IMR-90 (cell line): ENCODE results near the gene KCNAB2. TPM values are rescaled to one million over a fixed set of nuclear protein-coding genes. Genes with fewer than 3 reads are reported as not detected.

ENCODE experiments used
- ATAC-seq: fragments of 200-7000 bp; cut with Tn5 transposase; 2 replicates; pipeline ENCODE4 v1.9.1; 2020; ENCODE audit warnings: low read depth, mild to moderate bottlenecking, moderate library complexity
- BruUV-seq: library from RNA; stranded (reverse); fragments of 400-500 nt; replicated peaks from 2 replicates; lab custom pipeline; 2021; lab: Mats Ljungman, UMichigan
- CTCF ChIA-PET: fragments of 300-600 bp; formaldehyde crosslinking; extraction: SDS; loops from one replicate; lab custom pipeline; 2021; ENCODE audit warnings: antibody characterized with exemption; lab: Yijun Ruan, JAX
- POLR2A ChIA-PET: fragments of 300-600 bp; sonication (Branson Sonifier 250); formaldehyde crosslinking; loops from one replicate; lab custom pipeline; 2022; ENCODE audit warnings: antibody characterized with exemption; ENCODE audit not compliant: unreplicated experiment; lab: Charles Lee
- DNase-seq: peaks from one replicate; pipeline ENCODE4 v3.0.0; 2013
- H2AFZ ChIP-seq: replicated peaks from 2 replicates; pipeline ENCODE3; 2013; ENCODE audit warnings: low read length, mild to moderate bottlenecking; ENCODE audit not compliant: poor library complexity
- H2AK5ac ChIP-seq: 2 replicates; pipeline ENCODE4 v1.6.1; 2013; ENCODE audit warnings: low read depth, low read length, inconsistent platforms
- H2AK9ac ChIP-seq: replicated peaks from 2 replicates; pipeline ENCODE3; 2013; ENCODE audit warnings: mild to moderate bottlenecking, low read depth, low read length, moderate library complexity; ENCODE audit not compliant: poor library complexity
- H2BK120ac ChIP-seq: 2 replicates; pipeline ENCODE4 v1.6.1; 2013; ENCODE audit warnings: low read depth, low read length, inconsistent platforms
- H2BK15ac ChIP-seq: 3 replicates; pipeline ENCODE4 v1.6.1; 2013; ENCODE audit warnings: low read depth, low read length, inconsistent platforms
- H2BK20ac ChIP-seq: 2 replicates; pipeline ENCODE4 v1.6.1; 2013; ENCODE audit warnings: low read depth, mild to moderate bottlenecking, inconsistent platforms, low read length, moderate library complexity
- H2BK5ac ChIP-seq: 2 replicates; pipeline ENCODE4 v1.6.1; 2013; ENCODE audit warnings: mild to moderate bottlenecking, low read depth, low read length, inconsistent platforms; ENCODE audit not compliant: poor library complexity, severe bottlenecking
- H3K14ac ChIP-seq: replicated peaks from 2 replicates; pipeline ENCODE4 v1.6.1; 2013; ENCODE audit warnings: low read depth, low read length, inconsistent platforms
- H3K18ac ChIP-seq: 2 replicates; pipeline ENCODE4 v1.6.1; 2013; ENCODE audit warnings: low read depth, low read length, control low read depth
- H3K23ac ChIP-seq: 2 replicates; pipeline ENCODE4 v1.6.1; 2013; ENCODE audit warnings: low read depth, low read length, inconsistent platforms
- H3K27ac ChIP-seq: 2 replicates; pipeline ENCODE4 v1.5.1; 2013; ENCODE audit warnings: mild to moderate bottlenecking, control low read depth, low read length; ENCODE audit not compliant: insufficient read depth
- H3K27me3 ChIP-seq: 2 replicates; pipeline ENCODE4 v1.6.1; 2013; ENCODE audit warnings: low read length; ENCODE audit not compliant: control insufficient read depth, insufficient read depth
- H3K36me3 ChIP-seq: 2 replicates; pipeline ENCODE4 v1.6.1; 2013; ENCODE audit warnings: low read length, mixed read lengths; ENCODE audit not compliant: control insufficient read depth, insufficient read depth
- H3K4ac ChIP-seq: 2 replicates; pipeline ENCODE4 v1.6.1; 2013; ENCODE audit warnings: low read depth, low read length, inconsistent platforms
- H3K4me1 ChIP-seq: 2 replicates; pipeline ENCODE4 v1.6.1; 2013; ENCODE audit warnings: low read length, mixed read lengths; ENCODE audit not compliant: control insufficient read depth, insufficient read depth
- H3K4me2 ChIP-seq: 2 replicates; pipeline ENCODE4 v1.6.1; 2013; ENCODE audit warnings: low read depth, mild to moderate bottlenecking, control low read depth, low read length, moderate library complexity
- H3K4me3 ChIP-seq: 2 replicates; pipeline ENCODE4 v1.5.1; 2013; ENCODE audit warnings: low read depth, mild to moderate bottlenecking, control low read depth, low read length, moderate library complexity; ENCODE audit not compliant: insufficient read depth
- H3K56ac ChIP-seq: 2 replicates; pipeline ENCODE4 v1.6.1; 2013; ENCODE audit warnings: low read length, inconsistent platforms; ENCODE audit not compliant: insufficient read depth; ENCODE audit errors: extremely low read depth
- H3K79me1 ChIP-seq, 2 experiments: 2 replicates each; pipeline ENCODE4 v1.6.1; 2013; ENCODE audit warnings: low read length in 2 of 2, inconsistent platforms in 1 of 2, low read depth in 1 of 2
- H3K9ac ChIP-seq: 2 replicates; pipeline ENCODE4 v1.6.1; 2013; ENCODE audit warnings: low read depth, low read length, control low read depth
- H3K9me1 ChIP-seq: 2 replicates; pipeline ENCODE4 v1.6.1; 2013; ENCODE audit warnings: low read length, inconsistent platforms; ENCODE audit not compliant: insufficient read depth
- H3K9me3 ChIP-seq: 2 replicates; pipeline ENCODE4 v1.6.1; 2013; ENCODE audit warnings: low read length; ENCODE audit not compliant: control insufficient read depth, insufficient read depth
- H4K20me1 ChIP-seq: 2 replicates; pipeline ENCODE4 v1.6.1; 2013; ENCODE audit warnings: low read length, inconsistent platforms; ENCODE audit not compliant: insufficient read depth
- H4K5ac ChIP-seq: 2 replicates; pipeline ENCODE4 v1.6.1; 2013; ENCODE audit warnings: mild to moderate bottlenecking, low read depth, low read length, control low read depth
- H4K8ac ChIP-seq, 2 experiments: 2 replicates each; pipeline ENCODE4 v1.6.1; 2013; ENCODE audit warnings: low read depth in 2 of 2, low read length in 2 of 2, control low read depth in 1 of 2, inconsistent platforms in 1 of 2
- H4K91ac ChIP-seq: 2 replicates; pipeline ENCODE4 v1.6.1; 2013; ENCODE audit warnings: low read depth, low read length, inconsistent platforms; ENCODE audit not compliant: insufficient read depth
- BHLHE40 ChIP-seq: fragments of 150-350 bp; IDR thresholded peaks from 2 replicates; pipeline ENCODE4 v1.6.1; 2016; ENCODE audit warnings: mild to moderate bottlenecking, low read depth, low read length
- CEBPB ChIP-seq: IDR thresholded peaks from 2 replicates; pipeline ENCODE4 v1.6.1; 2012; ENCODE audit warnings: low read depth, low read length, improper control_type of control experiment
- CHD1 ChIP-seq: IDR thresholded peaks from 2 replicates; pipeline ENCODE4 v1.6.1; 2012; ENCODE audit warnings: low read depth, low read length, improper control_type of control experiment
- FOS ChIP-seq: fragments of 150-350 bp; IDR thresholded peaks from 2 replicates; pipeline ENCODE4 v1.6.1; 2016; ENCODE audit warnings: low read depth, low read length
- MAFK ChIP-seq: IDR thresholded peaks from 2 replicates; pipeline ENCODE4 v1.6.1; 2012; ENCODE audit warnings: low read depth, low read length, improper control_type of control experiment
- MAZ ChIP-seq: IDR thresholded peaks from 2 replicates; pipeline ENCODE4 v1.6.1; 2012; ENCODE audit warnings: low read depth, mild to moderate bottlenecking, low read length, improper control_type of control experiment, moderate library complexity, borderline replicate concordance
- MXI1 ChIP-seq: IDR thresholded peaks from 2 replicates; pipeline ENCODE4 v1.6.1; 2012; ENCODE audit warnings: low read depth, mild to moderate bottlenecking, low read length, moderate library complexity, borderline replicate concordance
- NFE2L2 ChIP-seq: fragments of 150-350 bp; IDR thresholded peaks from 2 replicates; pipeline ENCODE4 v1.6.1; 2016; ENCODE audit warnings: low read depth, mild to moderate bottlenecking, low read length
- POLR2A ChIP-seq: IDR thresholded peaks from 2 replicates; pipeline ENCODE4 v1.6.1; 2012; ENCODE audit warnings: mild to moderate bottlenecking, low read depth, low read length
- RAD21 ChIP-seq: IDR thresholded peaks from 2 replicates; pipeline ENCODE4 v1.6.1; 2012; ENCODE audit warnings: low read length, improper control_type of control experiment
- RCOR1 ChIP-seq: IDR thresholded peaks from 2 replicates; pipeline ENCODE4 v1.6.1; 2012; ENCODE audit warnings: mild to moderate bottlenecking, low read length, improper control_type of control experiment; ENCODE audit not compliant: insufficient replicate concordance
- RFX5 ChIP-seq: IDR thresholded peaks from 2 replicates; pipeline ENCODE4 v1.8.0; 2012; ENCODE audit warnings: low read depth, mild to moderate bottlenecking, low read length, moderate library complexity
- SMC3 ChIP-seq: fragments of 150-350 bp; IDR thresholded peaks from 2 replicates; pipeline ENCODE4 v1.6.1; 2016; ENCODE audit warnings: low read depth, mild to moderate bottlenecking, antibody characterized with exemption, low read length, moderate library complexity
- WGBS, 2 experiments: methylation state at CpG; one replicate each; pipeline versions ENCODE4 v1.1.5 to v1.1.7; 2013; ENCODE audit warnings: missing lambda C conversion rate in 2 of 2; ENCODE audit not compliant: insufficient read length in 1 of 2; ENCODE audit errors: extremely low coverage in 2 of 2; 5-methylcytosine and 5-hydroxymethylcytosine counted together
- dilution Hi-C: fragments of 300-500 bp; cut with HindIII; formaldehyde crosslinking; loops from one replicate; pipeline ENCODE4 v1.14.3; 2018; ENCODE audit warnings: low sequenced_read_pairs; ENCODE audit not compliant: unreplicated experiment
- in situ Hi-C: fragments of 300-500 bp; cut with MboI; formaldehyde crosslinking; loops from 3 replicates; pipeline ENCODE4 v1.14.3; 2019; ENCODE audit warnings: low sequenced_read_pairs, inconsistent platforms, mixed read lengths
- intact Hi-C: fragments of 100-400 bp; cut with micrococcal nuclease; formaldehyde crosslinking; loops from 2 replicates; pipeline ENCODE4 v1.10.0; 2022
- polyA plus RNA-seq, 3 experiments: library from polyadenylated mRNA; depleted of rRNA; stranded (reverse); fragments of >200 nt; gene quantifications; 2 replicates each; pipeline ENCODE4 v1.2.3, GENCODE V29; 2012; ENCODE audit warnings: low replicate concordance in 1 of 3
- total RNA-seq: library from RNA; depleted of rRNA; stranded (reverse); fragments of >200 nt; gene quantifications from 2 replicates; pipeline ENCODE4 v1.2.3, GENCODE V29; 2012
- TF ChIP-seq, protein P1 (sequence below): conservative IDR thresholded peaks from 2 replicates; pipeline ENCODE4 v1.5.1; 2012; ENCODE audit warnings: mild to moderate bottlenecking, low read depth, low read length, improper control_type of control experiment
- TF ChIP-seq, protein P2 (sequence below): fragments of 150-350 bp; IDR thresholded peaks from 2 replicates; pipeline ENCODE4 v1.6.1; 2017; ENCODE audit warnings: mild to moderate bottlenecking, antibody characterized with exemption, low read length, low read depth
- TF ChIP-seq, protein P3 (sequence below): fragments of 150-350 bp; IDR thresholded peaks from 2 replicates; pipeline ENCODE4 v1.6.1; 2016; ENCODE audit warnings: low read depth, mild to moderate bottlenecking, low read length, moderate library complexity, borderline replicate concordance

The KCNAB2 gene
- total and polyA plus RNA-seq, 2 of the 4 experiments (the other 2 are of a cell fraction), result 1.3 to 4.2 TPM

DNA sequence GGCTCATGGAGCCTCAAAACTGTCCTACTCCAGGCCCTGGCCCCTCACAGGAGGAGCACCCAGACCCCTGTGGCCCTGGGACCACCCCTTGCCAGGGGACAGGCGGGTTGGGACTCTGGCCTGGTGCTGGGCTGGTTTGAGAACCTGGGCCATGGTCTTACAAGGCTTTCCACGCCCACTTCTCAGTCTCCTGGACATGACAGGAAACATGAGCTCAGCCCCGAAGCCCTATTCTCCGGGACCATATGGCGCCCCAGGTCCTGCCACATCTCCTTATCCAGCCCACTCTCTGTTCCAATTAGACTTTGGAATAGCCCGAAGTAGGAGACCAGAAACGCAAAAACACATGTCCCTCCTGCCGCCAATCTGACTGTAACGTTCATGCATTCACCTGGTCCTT lies 47.9 kb downstream of the KCNAB2 start:
- H3K79me1 ChIP-seq, result no peaks in the 10 kb centered on the region
- H4K8ac ChIP-seq, result no peak overlapping the region
- no peak overlapping the region for H4K5ac ChIP-seq
- no peak overlapping the region for H3K18ac ChIP-seq
- TF ChIP-seq RCOR1, result no peak
- no peak for TF ChIP-seq CEBPB
- TF ChIP-seq, protein P1, sequence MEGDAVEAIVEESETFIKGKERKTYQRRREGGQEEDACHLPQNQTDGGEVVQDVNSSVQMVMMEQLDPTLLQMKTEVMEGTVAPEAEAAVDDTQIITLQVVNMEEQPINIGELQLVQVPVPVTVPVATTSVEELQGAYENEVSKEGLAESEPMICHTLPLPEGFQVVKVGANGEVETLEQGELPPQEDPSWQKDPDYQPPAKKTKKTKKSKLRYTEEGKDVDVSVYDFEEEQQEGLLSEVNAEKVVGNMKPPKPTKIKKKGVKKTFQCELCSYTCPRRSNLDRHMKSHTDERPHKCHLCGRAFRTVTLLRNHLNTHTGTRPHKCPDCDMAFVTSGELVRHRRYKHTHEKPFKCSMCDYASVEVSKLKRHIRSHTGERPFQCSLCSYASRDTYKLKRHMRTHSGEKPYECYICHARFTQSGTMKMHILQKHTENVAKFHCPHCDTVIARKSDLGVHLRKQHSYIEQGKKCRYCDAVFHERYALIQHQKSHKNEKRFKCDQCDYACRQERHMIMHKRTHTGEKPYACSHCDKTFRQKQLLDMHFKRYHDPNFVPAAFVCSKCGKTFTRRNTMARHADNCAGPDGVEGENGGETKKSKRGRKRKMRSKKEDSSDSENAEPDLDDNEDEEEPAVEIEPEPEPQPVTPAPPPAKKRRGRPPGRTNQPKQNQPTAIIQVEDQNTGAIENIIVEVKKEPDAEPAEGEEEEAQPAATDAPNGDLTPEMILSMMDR, result no peak
- no peak for TF ChIP-seq SMC3
- TF ChIP-seq POLR2A, result no peak
- TF ChIP-seq MAZ, result no peak
- no peak for TF ChIP-seq MXI1
- no peak for TF ChIP-seq FOS
- TF ChIP-seq MAFK, result no peak
- TF ChIP-seq, protein P2, sequence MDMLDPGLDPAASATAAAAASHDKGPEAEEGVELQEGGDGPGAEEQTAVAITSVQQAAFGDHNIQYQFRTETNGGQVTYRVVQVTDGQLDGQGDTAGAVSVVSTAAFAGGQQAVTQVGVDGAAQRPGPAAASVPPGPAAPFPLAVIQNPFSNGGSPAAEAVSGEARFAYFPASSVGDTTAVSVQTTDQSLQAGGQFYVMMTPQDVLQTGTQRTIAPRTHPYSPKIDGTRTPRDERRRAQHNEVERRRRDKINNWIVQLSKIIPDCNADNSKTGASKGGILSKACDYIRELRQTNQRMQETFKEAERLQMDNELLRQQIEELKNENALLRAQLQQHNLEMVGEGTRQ, result no peak
- no peak for TF ChIP-seq RFX5
- TF ChIP-seq, protein P3, sequence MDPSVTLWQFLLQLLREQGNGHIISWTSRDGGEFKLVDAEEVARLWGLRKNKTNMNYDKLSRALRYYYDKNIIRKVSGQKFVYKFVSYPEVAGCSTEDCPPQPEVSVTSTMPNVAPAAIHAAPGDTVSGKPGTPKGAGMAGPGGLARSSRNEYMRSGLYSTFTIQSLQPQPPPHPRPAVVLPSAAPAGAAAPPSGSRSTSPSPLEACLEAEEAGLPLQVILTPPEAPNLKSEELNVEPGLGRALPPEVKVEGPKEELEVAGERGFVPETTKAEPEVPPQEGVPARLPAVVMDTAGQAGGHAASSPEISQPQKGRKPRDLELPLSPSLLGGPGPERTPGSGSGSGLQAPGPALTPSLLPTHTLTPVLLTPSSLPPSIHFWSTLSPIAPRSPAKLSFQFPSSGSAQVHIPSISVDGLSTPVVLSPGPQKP, result no peak
- TF ChIP-seq CHD1, result no peak
- TF ChIP-seq RAD21, result no peak
- TF ChIP-seq NFE2L2, result no peak
- TF ChIP-seq BHLHE40, result no peak
- H2AK9ac ChIP-seq, result no peak overlapping the region
- no peak overlapping the region for H3K4me2 ChIP-seq
- BruUV-seq, result no TSS peak
- in situ Hi-C loops (no loop called here), intact Hi-C loops (no loop called here), dilution Hi-C loops (no loop called here)
- H3K56ac ChIP-seq, result no peak overlapping the region
- H3K9me3 ChIP-seq, result no peaks in the 10 kb centered on the region
- ATAC-seq, result no peak
- H3K4ac ChIP-seq, result no peak overlapping the region
- H3K4me1 ChIP-seq, result no peaks in the 10 kb centered on the region
- H2BK20ac ChIP-seq, result no peak overlapping the region
- H4K20me1 ChIP-seq, result no peaks in the 10 kb centered on the region
- H3K14ac ChIP-seq, result no peak overlapping the region
- H2AFZ ChIP-seq, result no peak overlapping the region
- H2AK5ac ChIP-seq, result no peak overlapping the region
- H3K27me3 ChIP-seq, result peaks cover 4% of the 10 kb centered on the region; the same call in 1 of the 2 replicates
- no peak overlapping the region for H3K4me3 ChIP-seq
- DNase-seq, result no peak
- H3K23ac ChIP-seq, result no peak overlapping the region
- H2BK5ac ChIP-seq, result no peak overlapping the region
- H3K27ac ChIP-seq, result no peak overlapping the region
- no peaks in the 10 kb centered on the region for H3K9me1 ChIP-seq
- H4K91ac ChIP-seq, result no peak overlapping the region
- H2BK15ac ChIP-seq, result no peak overlapping the region
- WGBS, 2 experiments, result 63% methylated on average over 9 of the region's 9 CpGs; no CpG with 5 or more reads in 1 of the 2 experiments
- CTCF ChIA-PET, result no interaction called here
- H3K36me3 ChIP-seq, result no peaks in the 10 kb centered on the region
- H2BK120ac ChIP-seq, result no peak overlapping the region
- H3K9ac ChIP-seq, result no peak overlapping the region
- POLR2A ChIA-PET, result no interaction called here
